ENCODE measurements around the gene APLNR. TPM values are rescaled to one million over a fixed set of nuclear protein-coding genes. Genes with fewer than 3 reads are reported as not detected.

The APLNR gene
- total and polyA plus RNA-seq, 2 of the 4 experiments (the other 2 are of a cell fraction) = not detected

- POLR2A ChIA-PET (ENCODE audit: unreplicated experiment) = no interaction called here
- in situ Hi-C loops (cut with MboI; ENCODE audit: low sequenced_read_pairs) (loop anchor here (10.0 kb wide), 1 partner anchor 251 kb away; no protein-coding TSS in a partner anchor), dilution Hi-C loops (cut with HindIII; ENCODE audit: low sequenced_read_pairs, unreplicated experiment) (no loop called here), intact Hi-C loops (cut with micrococcal nuclease) (loop anchor here (2.0 kb wide), 1 partner anchor 183 kb away; no protein-coding TSS in a partner anchor)
- Histone ChIP-seq H3K79me1 (ENCODE audit: low read depth in 1 of 2, low read length in 2 of 2) (no peaks in the 10 kb centered on the region), H4K91ac (ENCODE audit: insufficient read depth, low read depth, low read length) (no peak overlapping the region), H3K4ac (ENCODE audit: low read depth, low read length) (peak overlapping the region; percentile 54; the same call in 1 of the 2 replicates), H3K9ac (ENCODE audit: low read depth, low read length) (no peak overlapping the region), H3K9me1 (ENCODE audit: insufficient read depth, low read length) (no peaks in the 10 kb centered on the region), H4K8ac (ENCODE audit: low read depth in 2 of 2, low read length in 2 of 2) (no peak overlapping the region), H3K23ac (ENCODE audit: low read depth, low read length) (peak overlapping the region; percentile 89; the same call in 1 of the 2 replicates), H2BK120ac (ENCODE audit: low read depth, low read length) (peak overlapping the region; percentile 88), H2AK5ac (ENCODE audit: low read depth, low read length) (no peak overlapping the region), H3K27ac (ENCODE audit: insufficient read depth, low read length) (no peak overlapping the region), H3K4me2 (ENCODE audit: low read depth, low read length) (peak overlapping the region; percentile 18; the same call in 1 of the 2 replicates), H3K9me3 (ENCODE audit: control insufficient read depth, insufficient read depth, low read length) (peaks cover 1% of the 10 kb centered on the region; the same call in 1 of the 2 replicates), H3K4me3 (ENCODE audit: insufficient read depth, low read depth, low read length) (no peak overlapping the region), H3K4me1 (ENCODE audit: control insufficient read depth, insufficient read depth, low read length) (peaks cover 2% of the 10 kb centered on the region), H2AFZ (replicated peaks; ENCODE audit: low read length, poor library complexity) (no peak overlapping the region), H2AK9ac (replicated peaks; ENCODE audit: low read depth, low read length, poor library complexity) (no peak overlapping the region), H3K36me3 (ENCODE audit: control insufficient read depth, insufficient read depth, low read length) (no peaks in the 10 kb centered on the region), H3K56ac (ENCODE audit: extremely low read depth, insufficient read depth, low read length) (no peak overlapping the region; the same call in 1 of the 2 replicates), H3K18ac (ENCODE audit: low read depth, low read length) (no peak overlapping the region), H2BK20ac (ENCODE audit: low read depth, low read length) (peak overlapping the region; percentile 87; the same call in 1 of the 2 replicates), H3K14ac (replicated peaks; ENCODE audit: low read depth, low read length) (peak overlapping the region; percentile 75; the same call in 1 of the 2 replicates), H2BK5ac (ENCODE audit: low read depth, low read length, poor library complexity, severe bottlenecking) (peak overlapping the region; percentile 87), H2BK15ac (ENCODE audit: low read depth, low read length) (no peak overlapping the region), H4K20me1 (ENCODE audit: insufficient read depth, low read length) (no peaks in the 10 kb centered on the region), H4K5ac (ENCODE audit: low read depth, low read length) (no peak overlapping the region), H3K27me3 (ENCODE audit: control insufficient read depth, insufficient read depth, low read length) (no peaks in the 10 kb centered on the region)
- peak; percentile 92 for ATAC-seq (ENCODE audit: low read depth)
- no CpG with 5 or more reads among the region's 1 CpG for WGBS, 2 experiments (ENCODE audit: extremely low coverage in 2 of 2, insufficient read length in 1 of 2)
- CTCF ChIA-PET = interaction anchor here (1.4 kb wide), 1 partner anchor 414 kb away, joined by 3 read pairs; no protein-coding TSS in a partner anchor
- peak; percentile 33; the same call in 1 of the 2 replicates for TF ChIP-seq NFE2L2 (IDR thresholded peaks at IDR 0.05; ENCODE audit: low read depth, low read length)
- TF ChIP-seq FOS (IDR thresholded peaks at IDR 0.05; ENCODE audit: low read depth, low read length) = peak; percentile 33; the same call in 1 of the 2 replicates
- TF ChIP-seq BHLHE40 (IDR thresholded peaks at IDR 0.05; ENCODE audit: low read depth, low read length) = peak; percentile 54; the same call in 1 of the 2 replicates
- TF ChIP-seq MAZ (IDR thresholded peaks at IDR 0.05; ENCODE audit: borderline replicate concordance, low read depth, low read length) = no peak
- DNase-seq = peak; percentile 76
- BruUV-seq (replicated peaks) = no TSS peak
Observed at GRCh38 chr11:57255618-57256017, 18.6 kb upstream of the APLNR start.

All from IMR-90 (cell line).